Astrocyte of the spinal cord (primary cell): ENCODE measurements around the gene PTCRA.
"Not testable (repeated sequence)": the region's sequence is repeated elsewhere in the genome, so short reads cannot be mapped to it uniquely, and the experiment has no call there.

Experiments
- DNase-seq: peaks from one replicate; pipeline ENCODE4 v3.0.0; 2011; ENCODE audit warnings: low read depth, low spot score
- H3K4me3 ChIP-seq: 2 replicates; pipeline ENCODE4 v1.5.1; 2011; ENCODE audit warnings: low read depth, mild to moderate bottlenecking, low read length, moderate library complexity
- CTCF ChIP-seq: IDR thresholded peaks from 2 replicates; pipeline ENCODE4 v1.5.1; 2012; ENCODE audit warnings: low read depth, mild to moderate bottlenecking, low read length, inconsistent platforms
- in situ Hi-C: cut with HindIII; loops from 2 replicates; pipeline ENCODE4 v1.10.0; 2017; ENCODE audit warnings: low sequenced_read_pairs

PTCRA gene

GRCh38 chr6:42947950-42948349 is 32.1 kb downstream of the PTCRA start:
- DNase-seq = no peak
- TF ChIP-seq CTCF = no peak
- H3K4me3 ChIP-seq = no peak overlapping the region
- in situ Hi-C loops = no loop called here

GRCh38 chr6:42952389-42952788 is 36.5 kb downstream of the PTCRA start:
- no peak for TF ChIP-seq CTCF
- in situ Hi-C loops = no loop called here
- no peak overlapping the region for H3K4me3 ChIP-seq
- no peak for DNase-seq

- H3K4me3 ChIP-seq, in situ Hi-C loops, DNase-seq: not testable (repeated sequence)
Observed at GRCh38 chr6:42954405-42954804, 38.6 kb downstream of the PTCRA start.

GRCh38 chr6:42958125-42958524 is 42.3 kb downstream of the PTCRA start:
- H3K4me3 ChIP-seq = no peak overlapping the region
- DNase-seq = no peak
- in situ Hi-C loops = no loop called here
- TF ChIP-seq CTCF = no peak

- DNase-seq = no peak
- peak overlapping the region; percentile 42 for H3K4me3 ChIP-seq
- TF ChIP-seq CTCF = no peak
- in situ Hi-C loops = no loop called here
Observed at GRCh38 chr6:42959917-42960242, 44.0 kb downstream of the PTCRA start.

GRCh38 chr6:42960243-42961019 is 44.6 kb downstream of the PTCRA start, which contains the start of gene GNMT:
Gene GNMT, plus strand, starts transcription at chr6:42960754. Its CDS starts 14 bp downstream, at chr6:42960768.
- DNase-seq = no peak
- in situ Hi-C loops = no loop called here
- H3K4me3 ChIP-seq = peak within 1 kb of the TSS; percentile 42
- no peak for TF ChIP-seq CTCF

GRCh38 chr6:42961020-42961470 is 45.2 kb downstream of the PTCRA start:
- DNase-seq = no peak
- TF ChIP-seq CTCF = no peak
- H3K4me3 ChIP-seq = peak overlapping the region; percentile 42
- in situ Hi-C loops = no loop called here
